ENCODE measurements around the gene SLC25A39. TPM values are rescaled to one million over a fixed set of nuclear protein-coding genes. Genes with fewer than 3 reads are reported as not detected.

SLC25A39 gene
- total and polyA plus RNA-seq, 2 of the 13 experiments (the other 11 are each of a cell fraction or from before 2014, with no cell fraction given), result 144 to 151 TPM

GRCh38 chr17:44350733-44351226, 26.2 kb upstream of the SLC25A39 start (continued):
- TF ChIP-seq ARNT2 (CRISPR knock-in tag; IDR thresholded peaks at IDR 0.05; ENCODE audit: low read depth) (peak; percentile 41; the same call in 1 of the 2 replicates), ZC3H13 (CRISPR knock-in tag; IDR thresholded peaks at IDR 0.05) (no peak), TMF1 (CRISPR knock-in tag; IDR thresholded peaks at IDR 0.05; ENCODE audit: low read depth) (no peak), PLSCR1 (CRISPR knock-in tag; IDR thresholded peaks at IDR 0.05; ENCODE audit: borderline replicate concordance) (no peak), ZNF414 (CRISPR knock-in tag; IDR thresholded peaks at IDR 0.05) (no peak), JARID2 (CRISPR knock-in tag; IDR thresholded peaks at IDR 0.05; ENCODE audit: insufficient replicate concordance) (peak; percentile 45), ZNF552 (CRISPR knock-in tag; IDR thresholded peaks at IDR 0.05; ENCODE audit: borderline replicate concordance) (no peak), ZNF264 (CRISPR knock-in tag; IDR thresholded peaks at IDR 0.05) (no peak), ZNF143 (CRISPR knock-in tag; IDR thresholded peaks at IDR 0.05) (no peak), SMC3 (IDR thresholded peaks at IDR 0.05; ENCODE audit: low read length) (peak; percentile 33; the same call in 1 of the 2 replicates), ZNF234 (CRISPR knock-in tag; conservative IDR thresholded peaks at IDR 0.05) (no peak), ZNF326 (CRISPR knock-in tag; IDR thresholded peaks at IDR 0.05; ENCODE audit: borderline replicate concordance) (no peak), ZNF740 (CRISPR knock-in tag; IDR thresholded peaks at IDR 0.05) (no peak), HBP1 (CRISPR knock-in tag; IDR thresholded peaks at IDR 0.05; ENCODE audit: low read depth) (no peak), ZNF7 (CRISPR knock-in tag; IDR thresholded peaks at IDR 0.05) (no peak), ZBTB7A (CRISPR knock-in tag; IDR thresholded peaks at IDR 0.05) (no peak), EEA1 (CRISPR knock-in tag; IDR thresholded peaks at IDR 0.05; ENCODE audit: borderline replicate concordance) (peak; percentile 64; the same call in 1 of the 2 replicates), ZNF605 (CRISPR knock-in tag; IDR thresholded peaks at IDR 0.05) (no peak), ZNF510 (CRISPR knock-in tag; IDR thresholded peaks at IDR 0.05; ENCODE audit: low read depth) (no peak), HOXA7 (CRISPR knock-in tag; IDR thresholded peaks at IDR 0.05) (no peak), PAXIP1 (CRISPR knock-in tag; conservative IDR thresholded peaks at IDR 0.05) (no peak), ZNF3 (CRISPR knock-in tag; IDR thresholded peaks at IDR 0.05) (no peak), ATAD3A (CRISPR knock-in tag; IDR thresholded peaks at IDR 0.05) (no peak), PBX3 (CRISPR knock-in tag; IDR thresholded peaks at IDR 0.05; ENCODE audit: borderline replicate concordance) (no peak)
